ENCODE measurements around the gene GNL2. TPM values are rescaled to one million over a fixed set of nuclear protein-coding genes. Genes with fewer than 3 reads are reported as not detected.

Gene GNL2
- total RNA-seq, 1 donor from 2014 or later: 68.9 TPM

- intact Hi-C loops (cut with micrococcal nuclease): no loop called here
Observed at GRCh38 chr1:37517569-37517968, 78.2 kb downstream of the GNL2 start.

Other genes with a start within 250 kb of the GNL2 start
- gene ZC3H12A, start 121.4 kb downstream of the GNL2 start, total RNA-seq: 19.5 and 21.5 TPM in 2 replicates
- 59.7 and 63.7 TPM in 2 replicates for gene MEAF6, start 81.2 kb downstream of the GNL2 start, total RNA-seq
- 27.9 and 31.5 TPM in 2 replicates for gene SNIP1, start 41.6 kb downstream of the GNL2 start, total RNA-seq
- 0.09 and 0.32 TPM in 2 replicates for gene DNALI1, start 39.0 kb downstream of the GNL2 start, total RNA-seq
- gene RSPO1, start 39.0 kb upstream of the GNL2 start, total RNA-seq: not detected in 2 replicates
- gene CDCA8, start 96.6 kb upstream of the GNL2 start, total RNA-seq: 64.9 and 66.4 TPM in 2 replicates
- gene EPHA10, start 169.2 kb upstream of the GNL2 start, total RNA-seq: 0.07 TPM in 1 of 2 replicates, not detected in the other
- 1.9 TPM in 2 replicates for gene MANEAL, start 197.9 kb upstream of the GNL2 start, total RNA-seq
- gene C1orf122, start 211.9 kb upstream of the GNL2 start, total RNA-seq: 18.9 and 21.2 TPM in 2 replicates
- gene YRDC, start 212.3 kb upstream of the GNL2 start, total RNA-seq: 22.7 and 23.4 TPM in 2 replicates

Data from T-helper 2 cell treated with Interferon-gamma antibody and Interleukin-4, amounts not matched to agents 100 ng/mL and 5 ng/mL, for 36 hours (primary cell).